Putamen (tissue), 1 donor: ENCODE measurements around the gene SLC9A9.

Experiments used
- DNase-seq: peaks from one replicate; pipeline ENCODE4 v3.0.0-alpha.2; 2016; ENCODE audit warnings: low spot score

The SLC9A9 gene

DNA sequence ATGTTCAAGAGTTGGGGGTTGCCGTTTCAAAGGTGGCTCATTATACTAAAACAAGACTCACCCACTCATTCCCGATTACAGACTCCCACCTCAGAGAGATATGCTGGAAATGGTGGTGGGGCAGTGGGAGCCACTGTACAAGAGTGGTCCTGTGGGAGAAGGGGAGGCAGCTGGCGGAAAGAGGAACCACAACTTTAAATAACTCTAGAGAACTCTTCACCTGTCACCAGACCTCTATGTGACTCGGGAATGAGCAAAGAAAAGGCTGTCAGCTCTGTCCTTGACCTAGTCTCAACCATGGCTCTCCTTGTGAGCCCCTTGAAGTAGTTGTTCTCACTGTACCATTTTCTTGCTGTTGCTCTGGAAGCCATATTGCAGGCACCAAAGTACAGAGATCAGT, 434.9 kb downstream of the SLC9A9 start:
- DNase-seq, result no peak

DNA sequence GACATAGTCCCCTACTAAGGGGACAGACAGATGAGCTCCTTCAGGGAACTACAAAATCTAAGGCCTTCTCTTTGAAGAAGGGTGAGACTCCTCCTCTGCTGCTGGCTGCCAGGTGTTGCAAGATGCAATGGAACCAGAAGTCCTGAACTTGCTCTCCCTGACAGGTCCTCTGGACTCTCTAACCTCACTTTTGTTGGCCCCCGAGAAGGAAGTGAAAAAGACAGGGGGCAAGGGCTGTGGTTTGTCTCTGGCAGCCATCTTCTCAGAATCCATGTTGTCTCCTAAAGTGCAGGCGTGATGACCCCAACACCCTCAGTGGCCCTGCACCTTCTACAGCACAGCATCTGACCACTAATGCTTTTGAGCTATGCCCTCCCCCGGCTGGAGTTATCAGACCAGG, 436.2 kb downstream of the SLC9A9 start:
- DNase-seq, result no peak

DNA sequence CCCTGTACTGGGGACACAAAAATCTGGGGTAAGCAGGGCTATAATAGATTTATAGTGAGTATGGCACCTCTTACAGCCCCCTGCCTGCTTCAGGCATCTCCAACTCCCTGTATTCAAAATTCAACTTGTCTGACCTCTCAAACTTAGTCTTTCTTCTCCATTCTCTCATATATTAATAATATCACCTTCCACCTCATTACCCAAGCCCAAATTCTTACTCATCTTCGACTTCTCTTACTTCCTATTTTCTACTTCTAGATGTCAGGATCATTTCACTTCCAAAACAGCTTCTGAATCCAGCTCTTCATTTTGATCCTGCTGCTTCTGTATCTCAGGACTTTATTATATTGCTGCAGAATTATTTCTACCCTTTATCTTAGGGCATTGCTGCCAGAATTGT, 438.0 kb downstream of the SLC9A9 start:
- no peak for DNase-seq

DNA sequence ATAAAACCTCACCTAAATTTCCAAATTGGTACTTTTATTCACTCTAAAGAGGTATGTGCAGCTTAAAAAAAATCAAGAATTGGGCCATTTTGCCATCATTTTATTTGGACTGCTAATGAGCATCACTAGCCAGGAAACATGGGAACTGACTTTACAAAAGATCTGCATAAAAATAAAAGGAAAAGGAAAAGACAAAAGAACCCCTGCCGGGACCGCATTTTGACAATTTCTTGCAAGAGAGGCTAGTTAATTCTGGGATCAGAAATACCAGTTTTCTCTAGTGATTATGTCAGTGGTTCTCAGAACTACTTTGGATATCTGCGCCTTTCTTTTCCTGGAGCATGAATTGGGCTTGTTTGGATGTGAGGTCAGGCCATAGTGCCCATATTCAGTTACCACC, 439.5 kb downstream of the SLC9A9 start:
- DNase-seq, result no peak

DNA sequence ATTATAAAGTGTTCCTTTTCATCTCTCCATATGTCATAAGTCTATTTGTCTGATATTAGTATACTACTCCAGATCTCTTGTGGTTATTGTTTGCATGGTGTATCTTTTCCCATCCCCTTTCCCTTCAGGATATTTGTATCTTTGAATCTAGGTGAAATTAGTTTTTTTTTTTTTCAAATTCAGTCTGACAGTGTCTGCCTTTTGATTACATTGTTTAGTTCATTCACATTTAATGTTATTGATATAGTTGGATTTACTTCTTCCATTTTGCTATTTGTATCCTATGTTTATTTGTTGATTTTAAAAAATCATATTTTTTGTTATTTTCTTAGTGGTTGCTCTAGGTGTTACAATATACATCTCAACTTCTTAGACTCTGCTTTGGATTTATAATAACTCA, 445.7 kb downstream of the SLC9A9 start:
- no peak for DNase-seq

DNA sequence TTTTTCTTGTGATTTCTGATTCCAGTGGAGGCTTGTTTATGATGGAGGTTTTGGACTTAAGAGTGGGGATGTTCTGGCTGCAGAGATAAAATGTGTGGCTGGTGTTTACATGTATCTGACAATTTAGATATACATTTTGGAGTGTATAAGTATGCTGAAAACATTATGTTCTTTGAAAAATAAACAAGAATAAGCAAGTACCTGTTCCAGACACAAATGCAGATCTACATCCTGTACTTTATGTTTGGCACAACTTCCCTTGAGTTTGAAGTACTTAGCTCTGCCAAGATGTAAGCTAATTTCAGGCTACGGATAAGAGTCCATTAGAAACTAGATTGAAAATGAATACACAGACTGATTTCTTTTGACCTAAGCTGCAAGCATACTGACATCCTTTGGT, 451.5 kb downstream of the SLC9A9 start:
- DNase-seq, result no peak

DNA sequence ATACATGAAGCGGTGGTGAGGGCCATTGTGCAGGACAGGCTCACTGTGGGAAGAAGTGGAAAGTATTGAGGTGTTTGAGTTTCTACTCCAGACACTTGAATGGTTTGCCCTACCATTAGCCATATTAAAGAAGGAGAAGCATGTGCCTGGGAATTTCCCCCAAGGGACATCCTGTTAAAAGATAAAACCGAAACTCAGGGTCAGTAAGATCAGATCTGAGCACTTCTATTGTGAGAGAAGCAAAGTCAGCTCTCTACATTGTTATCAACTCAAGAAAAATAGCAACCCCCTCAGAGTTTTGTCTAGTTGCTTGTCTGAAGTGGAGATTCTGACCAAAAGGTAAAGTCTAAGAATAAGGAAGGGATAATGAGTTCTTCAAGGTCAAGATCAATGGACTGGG, 458.9 kb downstream of the SLC9A9 start:
- DNase-seq, result no peak

DNA sequence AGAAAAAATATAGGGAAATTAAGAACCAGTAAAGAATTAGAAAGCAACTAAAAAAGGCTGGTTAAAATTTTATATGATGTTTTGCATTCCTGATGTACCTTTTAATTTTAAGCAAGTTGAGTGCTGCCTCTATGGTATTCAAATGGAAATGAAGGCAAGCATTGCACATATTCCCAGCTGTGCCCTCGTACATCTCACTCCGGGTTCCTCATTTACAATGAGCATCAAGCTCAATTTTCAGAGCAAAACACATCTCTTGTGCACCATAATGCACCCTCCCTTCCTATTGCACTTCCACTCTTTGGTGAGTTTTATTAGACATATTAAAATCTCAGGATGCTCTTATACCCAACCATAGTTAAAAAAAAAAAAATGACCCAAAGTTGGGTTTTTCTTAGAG, 460.8 kb downstream of the SLC9A9 start:
- no peak for DNase-seq

DNA sequence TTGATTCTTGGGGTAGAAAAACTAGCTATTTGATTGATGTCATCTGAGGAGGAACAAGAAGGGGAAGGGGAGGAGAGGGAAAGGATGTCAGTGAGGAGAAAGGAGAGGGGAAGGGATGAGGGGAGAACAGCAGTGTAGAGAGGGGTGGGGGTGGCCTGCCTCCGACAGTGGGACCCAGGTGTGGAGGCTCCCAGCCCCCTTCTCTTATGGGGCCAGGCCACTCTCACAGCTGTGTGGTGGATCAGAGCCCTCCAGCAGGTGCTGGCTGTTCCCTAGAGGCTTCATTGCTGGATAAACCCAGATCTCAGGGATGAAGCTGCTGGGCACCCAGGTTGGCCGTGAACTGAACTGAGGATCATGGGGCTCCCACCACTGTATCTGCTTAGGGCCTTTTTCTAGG, 464.2 kb downstream of the SLC9A9 start:
- DNase-seq, result no peak

DNA sequence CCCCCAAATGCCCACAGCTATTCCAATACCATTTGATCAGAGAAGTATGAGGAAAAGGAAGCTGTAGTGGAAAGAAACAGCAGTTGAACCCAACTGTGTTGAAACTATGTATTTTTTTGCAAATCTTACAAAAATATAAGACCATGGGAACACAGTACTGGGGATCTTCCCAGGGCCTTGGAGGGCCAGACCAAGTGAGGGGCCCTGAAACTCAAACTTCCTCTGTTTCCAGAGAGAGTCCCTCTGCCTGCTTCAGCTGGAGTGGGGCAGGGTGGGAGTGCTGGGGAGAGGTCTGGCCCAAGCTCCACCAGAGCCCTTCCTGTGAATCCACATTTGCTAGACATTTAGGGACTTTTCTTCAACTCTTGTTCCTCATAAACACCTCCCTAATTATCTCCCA, 464.8 kb downstream of the SLC9A9 start:
- DNase-seq, result no peak

DNA sequence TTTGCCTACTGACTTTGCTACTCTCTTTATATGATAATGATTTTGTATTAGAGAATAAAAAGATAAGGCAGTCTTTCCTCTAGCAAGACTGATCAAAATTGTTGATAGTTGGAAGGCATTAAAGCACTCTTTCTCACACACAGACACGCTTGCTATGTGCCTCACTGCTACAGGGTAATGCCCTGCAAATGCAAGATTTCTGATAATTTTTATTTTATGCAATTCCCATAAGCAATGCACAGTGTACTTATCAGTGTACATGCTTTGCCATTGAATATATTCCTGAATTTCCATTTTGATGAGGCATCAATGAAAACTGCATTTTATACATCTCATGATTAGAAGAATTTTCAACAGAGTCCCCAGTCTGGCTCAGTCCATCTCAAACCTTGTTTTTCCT, 465.5 kb downstream of the SLC9A9 start:
- DNase-seq, result no peak

DNA sequence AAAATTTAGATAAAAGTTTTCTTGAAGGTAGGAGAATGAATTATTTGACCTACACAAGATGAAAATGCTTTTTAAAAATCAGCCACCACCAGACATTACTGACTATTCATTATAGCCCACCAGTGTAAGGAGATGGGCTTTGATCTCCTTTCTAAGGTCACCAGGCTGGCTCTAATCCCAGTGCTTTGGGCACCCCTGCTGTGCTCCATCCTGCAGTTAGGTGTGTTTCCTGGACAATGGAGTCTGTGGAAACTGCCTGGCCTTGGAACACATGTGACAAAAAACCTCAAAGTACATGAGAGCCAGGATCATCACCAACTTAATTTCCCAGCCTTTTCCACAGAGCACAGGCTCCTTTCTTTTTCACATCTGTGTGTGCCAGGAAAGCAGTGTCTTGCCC, 467.8 kb downstream of the SLC9A9 start:
- no peak for DNase-seq

DNA sequence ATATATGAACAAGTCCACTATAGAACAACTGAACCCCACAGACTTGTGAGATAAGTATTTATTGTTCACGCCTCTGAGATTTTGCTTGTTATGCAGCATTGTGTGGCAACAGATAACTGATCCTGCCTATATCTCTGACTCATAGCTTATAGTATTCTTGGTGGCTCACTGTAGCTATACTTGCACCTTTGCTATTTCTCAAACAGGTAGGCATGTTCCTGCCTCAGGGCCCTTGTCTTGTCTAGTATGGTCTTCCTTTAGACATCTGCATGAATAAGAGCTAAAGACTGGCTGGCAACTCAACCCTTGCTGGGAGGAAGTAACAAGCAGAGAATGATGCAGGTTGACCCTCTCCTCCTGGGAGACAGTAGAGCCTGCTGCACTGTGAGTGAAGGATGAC, 472.6 kb downstream of the SLC9A9 start:
- no peak for DNase-seq

DNA sequence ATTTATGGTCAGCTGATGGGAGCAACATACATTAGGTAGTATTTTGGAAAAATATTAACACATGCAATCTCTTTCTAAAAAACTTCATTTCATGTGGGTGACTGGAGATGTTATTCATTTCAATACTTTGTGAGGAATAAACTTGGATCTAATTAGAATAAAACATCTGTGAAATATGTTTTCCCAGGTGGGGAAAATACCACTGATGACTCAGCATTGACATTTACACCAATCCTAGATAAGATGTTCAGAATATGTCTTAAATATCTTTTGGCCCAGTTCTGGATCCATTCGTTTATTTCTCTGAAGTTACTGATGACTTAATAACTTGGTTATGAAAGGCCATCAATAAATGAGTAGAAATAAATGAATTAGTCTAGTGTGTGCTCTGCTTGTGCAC, 481.1 kb downstream of the SLC9A9 start:
- no peak for DNase-seq

DNA sequence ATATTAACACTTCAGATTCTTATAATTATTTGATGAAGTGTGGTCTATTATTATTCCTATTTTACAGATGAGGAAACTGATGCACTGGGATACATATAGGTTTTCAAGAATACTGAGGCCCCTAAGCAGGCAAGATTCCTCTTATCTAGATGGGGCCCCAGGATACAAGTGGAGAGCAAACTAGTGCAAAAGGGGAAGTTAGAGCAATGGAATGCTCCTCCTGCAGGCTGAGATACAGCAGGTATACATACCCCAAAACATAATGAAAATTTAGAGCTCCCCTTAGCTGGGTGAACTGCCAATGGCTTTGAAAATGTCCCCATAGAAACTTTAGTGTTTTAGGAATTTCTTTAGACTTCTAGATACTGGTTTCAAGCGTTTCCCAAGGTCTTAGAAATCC, 481.6 kb downstream of the SLC9A9 start:
- DNase-seq, result no peak

DNA sequence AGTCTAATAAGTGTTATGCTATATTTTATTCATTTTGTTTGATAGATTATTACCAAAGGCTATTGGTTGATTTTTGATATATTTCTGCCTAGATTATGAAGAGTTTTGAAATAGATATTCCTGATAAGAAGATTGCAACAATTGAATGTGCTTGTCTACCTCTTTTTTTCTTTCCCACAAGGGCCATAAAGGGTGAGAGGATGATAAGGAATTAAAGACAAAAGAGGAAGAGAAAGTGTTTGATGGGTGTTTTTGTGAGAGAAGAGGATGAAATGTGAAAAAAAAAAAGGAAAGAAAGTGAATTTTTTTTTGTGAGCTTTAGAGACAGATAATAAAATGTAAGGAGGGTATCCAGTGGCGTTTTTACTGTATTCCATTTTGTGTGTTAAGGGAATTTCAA, 484.3 kb downstream of the SLC9A9 start:
- DNase-seq, result no peak

DNA sequence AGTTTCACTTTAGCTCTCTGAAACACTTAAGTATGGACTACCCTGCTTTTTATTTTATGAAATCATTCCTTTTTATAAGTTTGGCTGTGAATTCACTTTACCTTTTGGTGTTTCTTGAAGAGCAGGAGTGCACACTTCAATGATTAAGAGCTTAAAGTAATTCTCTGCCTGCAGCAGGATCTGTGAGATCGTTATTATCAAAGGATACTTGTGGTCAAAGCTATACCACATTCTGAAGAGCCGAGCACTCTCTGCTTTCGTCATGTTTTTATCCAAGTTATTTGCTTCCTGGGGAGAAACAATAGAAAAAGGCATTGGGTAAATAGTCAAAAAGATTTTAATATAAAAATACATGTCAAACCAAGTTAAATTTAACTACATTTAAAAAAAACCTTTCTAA, 485.0 kb downstream of the SLC9A9 start:
- DNase-seq, result no peak

DNA sequence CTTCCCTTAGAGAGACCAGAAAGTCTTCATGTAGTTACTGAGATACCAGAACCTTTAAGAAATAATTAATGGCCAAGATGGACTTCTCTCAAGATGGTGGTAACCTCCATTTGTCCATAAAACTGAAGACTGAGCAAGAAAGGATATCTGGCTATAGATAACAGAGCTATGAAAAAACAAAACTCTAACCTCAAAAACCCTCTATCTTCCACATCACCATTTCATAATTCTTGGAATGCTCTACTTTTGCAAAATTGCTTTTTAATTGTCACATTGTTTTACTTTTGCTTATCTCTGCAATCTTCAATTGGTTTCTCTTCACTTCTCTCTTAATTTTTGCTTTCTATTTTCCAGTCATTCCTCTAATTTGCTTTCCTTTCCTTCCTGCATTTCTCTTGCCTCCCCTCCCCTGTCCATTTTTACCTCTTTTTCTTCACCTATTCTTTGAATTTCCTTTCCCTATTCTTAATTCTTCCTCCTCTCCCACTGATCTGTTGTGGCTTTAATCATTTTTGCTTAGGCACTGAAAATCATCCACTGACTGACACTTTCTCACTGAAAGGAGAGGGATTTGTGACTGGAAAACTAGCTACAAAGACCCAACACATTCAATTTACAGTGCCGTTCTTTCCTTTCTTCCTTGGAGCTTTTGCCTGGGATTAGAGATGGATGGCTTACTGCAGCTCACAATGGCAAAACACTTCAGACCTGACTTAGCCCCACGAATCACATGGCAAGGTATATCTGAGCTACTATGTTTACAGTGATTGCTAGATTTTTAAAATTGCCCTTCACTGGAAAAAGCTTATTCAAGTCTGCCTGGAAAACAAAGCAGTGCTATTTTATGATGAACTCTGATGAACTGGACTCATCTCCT, 485.9 kb downstream of the SLC9A9 start:
- DNase-seq, result no peak

DNA sequence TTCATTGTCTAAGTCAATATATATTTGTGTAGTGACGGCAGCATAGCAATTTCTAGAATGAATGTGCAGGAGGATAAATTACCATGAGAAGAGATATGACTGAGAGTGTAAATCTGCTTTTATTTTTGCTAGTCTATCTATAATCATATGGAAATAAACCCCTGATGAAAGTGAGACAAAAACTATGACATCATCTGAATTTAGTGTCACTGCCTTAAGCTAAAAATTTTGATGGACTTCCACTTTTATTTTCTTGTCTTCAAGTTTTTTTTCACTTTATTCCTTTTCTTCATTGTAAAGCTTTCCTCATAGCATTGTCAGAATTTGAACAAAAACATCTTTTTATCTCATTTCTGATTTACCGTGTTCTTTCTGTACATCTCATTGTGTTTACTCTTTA, 486.7 kb downstream of the SLC9A9 start:
- no peak for DNase-seq

DNA sequence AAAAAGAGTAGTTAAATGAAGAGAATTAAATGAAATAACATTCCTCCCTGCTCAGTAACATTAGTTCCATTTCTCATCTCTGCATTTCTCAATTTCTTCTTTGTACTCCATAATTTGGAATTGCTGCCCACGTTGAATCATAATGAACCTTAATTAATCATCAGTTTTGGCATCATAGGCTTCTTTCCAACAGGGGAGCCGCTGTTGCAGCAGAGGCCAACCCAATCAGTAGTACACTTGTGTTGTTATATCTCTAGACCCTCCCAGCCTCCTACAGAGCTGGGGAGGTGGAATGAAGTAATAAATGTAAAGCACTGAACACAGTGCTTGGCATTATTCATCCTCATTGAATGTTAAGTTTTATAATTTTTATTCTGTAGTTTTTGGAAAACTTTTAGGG, 488.0 kb downstream of the SLC9A9 start:
- DNase-seq, result peak; percentile 22

DNA sequence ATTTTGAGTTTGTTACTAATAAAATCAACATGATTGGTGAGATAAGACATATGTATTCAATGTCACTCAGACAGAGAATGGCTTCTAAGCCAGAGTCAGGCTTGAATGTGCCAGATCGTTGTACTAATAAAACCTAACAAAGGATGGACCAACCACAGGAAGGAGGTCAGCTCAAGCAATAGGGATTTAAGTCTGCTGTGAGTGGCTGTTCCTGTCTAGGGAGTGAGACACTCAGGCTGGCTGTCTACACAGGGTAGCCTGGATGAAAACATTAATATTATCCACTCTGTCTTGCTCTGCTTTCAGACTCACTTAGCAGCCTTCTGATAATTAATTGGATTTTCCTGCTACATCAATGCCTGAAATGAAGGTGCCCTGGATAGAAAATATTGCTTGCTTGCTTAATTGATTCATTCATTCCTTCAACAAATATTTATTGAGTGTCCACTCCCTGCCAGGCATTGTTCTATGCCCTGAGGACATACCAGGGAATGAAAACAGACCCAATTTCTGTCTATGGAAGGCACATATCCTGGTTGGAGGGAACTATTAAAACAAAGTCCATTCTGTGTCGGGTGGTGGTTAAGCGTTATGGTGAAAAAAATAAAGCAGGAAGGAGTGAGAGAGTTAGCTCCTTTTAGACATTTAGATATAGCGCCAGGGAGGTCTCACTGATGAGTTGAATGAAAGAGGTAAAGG, 489.3 kb downstream of the SLC9A9 start:
- DNase-seq, result no peak

DNA sequence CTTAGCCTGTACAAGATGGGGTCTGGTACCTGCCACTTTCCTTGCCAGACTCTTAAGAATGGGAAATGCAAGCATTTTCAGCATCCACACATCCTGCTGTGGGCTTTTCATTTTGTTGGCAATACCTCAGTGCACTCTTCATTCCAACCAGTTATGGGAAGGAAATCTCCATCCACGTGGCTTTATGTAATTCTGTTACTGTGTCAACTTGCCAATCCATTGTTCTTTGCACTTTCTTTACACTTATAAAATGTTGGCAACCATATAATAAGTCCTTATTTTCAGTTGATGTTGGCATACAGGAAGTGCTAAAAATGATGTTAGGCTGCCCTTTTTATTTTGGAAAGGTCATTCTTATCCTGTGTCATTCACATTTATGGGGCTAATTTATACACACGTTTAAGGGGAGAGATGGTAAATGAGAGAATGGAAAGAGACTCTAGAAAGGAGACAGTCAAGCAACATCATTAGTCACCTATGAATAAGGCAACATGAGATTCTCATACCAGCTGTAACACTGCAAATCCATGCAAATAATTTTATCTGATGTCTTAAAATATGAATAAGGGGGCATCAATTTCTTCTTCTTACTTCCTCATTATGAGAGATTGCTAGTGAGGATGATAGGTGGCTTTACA, 490.0 kb downstream of the SLC9A9 start:
- DNase-seq, result no peak

DNA sequence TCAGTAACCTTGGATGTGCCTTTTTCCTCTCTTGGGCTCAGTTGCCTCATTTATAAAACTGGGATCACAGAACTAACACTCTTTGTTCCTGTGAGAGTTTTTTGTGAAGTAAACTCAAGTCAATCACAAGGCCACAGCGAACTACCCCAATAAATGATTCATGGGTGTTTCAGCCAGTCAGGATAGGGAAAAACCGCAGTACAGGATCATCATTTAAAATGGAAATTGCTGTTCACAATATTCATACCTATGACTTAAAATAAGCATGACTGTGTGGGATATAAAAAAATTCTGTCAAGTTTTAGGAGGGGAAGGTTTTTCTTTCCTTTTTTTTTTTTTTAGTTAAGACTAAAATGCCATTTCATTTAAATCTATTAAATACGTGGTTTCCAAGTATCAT, 490.6 kb downstream of the SLC9A9 start:
- no peak for DNase-seq
